HG02885 (cell line): ENCODE data around the gene ARHGAP42.

ENCODE experiments used
- ATAC-seq: cut with Tn5 transposase; IDR thresholded peaks from one replicate; pipeline ENCODE4 v1.9.1; 2021; ENCODE audit warnings: mild to moderate bottlenecking; ENCODE audit not compliant: unreplicated experiment, poor library complexity

ARHGAP42 gene

DNA sequence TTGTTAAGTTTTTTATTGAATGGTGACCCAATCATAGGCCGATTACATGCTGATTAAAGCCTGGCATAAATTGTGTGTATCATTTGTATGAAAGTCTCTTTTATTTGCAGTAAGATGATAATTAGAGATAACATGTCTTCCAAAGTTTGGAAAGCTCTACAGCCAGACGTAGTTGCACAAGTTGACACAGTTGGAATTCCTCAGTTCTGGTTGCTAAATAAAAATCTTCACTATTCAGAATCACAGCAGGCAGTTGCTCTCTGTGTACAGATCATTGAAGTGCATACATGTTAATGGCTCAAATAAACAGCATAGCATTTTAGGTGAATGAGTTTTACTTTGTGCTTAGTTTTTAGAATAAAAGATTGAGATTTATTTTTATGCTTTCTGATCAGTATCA lies 69.5 kb downstream of the ARHGAP42 start:
- ATAC-seq: no peak

DNA sequence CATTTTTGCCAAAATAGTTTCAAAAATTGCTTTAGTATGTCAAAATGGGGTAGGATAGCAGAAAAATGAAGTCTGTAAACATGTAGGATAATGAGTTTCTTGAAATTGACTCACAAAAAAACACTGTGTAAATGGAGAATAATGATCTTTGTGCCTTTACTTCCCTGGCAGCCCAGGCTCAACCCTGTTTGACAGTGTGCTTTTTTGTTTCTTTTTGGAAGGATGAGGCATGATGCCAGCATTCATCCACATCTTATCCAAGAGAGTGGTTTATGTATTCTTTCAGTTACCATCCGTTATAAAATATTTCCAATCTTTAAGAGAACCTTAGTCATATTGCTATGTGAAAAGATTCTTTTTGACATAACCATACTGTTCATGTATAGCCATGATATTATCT lies 70.6 kb downstream of the ARHGAP42 start:
- no peak for ATAC-seq

DNA sequence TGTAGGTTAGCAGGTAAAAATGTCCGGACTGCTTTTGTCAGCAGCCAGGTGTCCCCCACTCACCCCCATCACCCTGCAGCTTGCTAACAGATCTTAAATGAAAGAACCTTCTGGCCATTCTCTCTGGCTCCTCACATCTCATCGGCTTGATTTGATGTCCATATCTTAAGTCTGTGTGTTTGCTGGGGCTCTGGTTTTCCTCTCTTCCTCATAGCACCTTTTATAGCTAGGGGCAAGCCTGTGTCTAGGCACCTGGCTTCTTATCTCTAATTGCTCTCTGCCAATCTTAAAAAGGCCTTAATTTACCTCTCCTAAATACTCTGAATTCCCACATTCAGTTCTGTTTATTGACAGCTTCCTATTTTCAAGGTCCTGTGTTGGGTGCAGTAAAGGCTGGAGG lies 72.0 kb downstream of the ARHGAP42 start:
- no peak for ATAC-seq

DNA sequence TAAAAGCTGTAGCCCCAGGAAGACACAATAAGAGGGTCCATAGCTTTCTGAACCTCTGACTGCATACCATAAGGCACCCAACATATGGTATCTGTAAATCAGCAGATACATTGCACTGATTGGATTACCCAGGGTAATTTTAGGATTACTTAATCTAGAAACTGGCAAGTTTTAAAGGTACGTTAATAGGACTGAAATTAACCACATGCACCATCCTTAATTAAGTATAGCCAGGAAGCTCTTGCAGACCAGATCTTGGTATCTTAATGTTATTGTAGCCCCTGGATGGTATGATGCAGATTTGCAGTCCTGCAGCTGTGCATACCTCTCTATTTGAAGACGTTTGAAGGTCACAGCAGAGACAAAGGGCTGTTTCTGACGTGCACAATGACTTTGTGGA lies 72.8 kb downstream of the ARHGAP42 start:
- ATAC-seq: no peak

DNA sequence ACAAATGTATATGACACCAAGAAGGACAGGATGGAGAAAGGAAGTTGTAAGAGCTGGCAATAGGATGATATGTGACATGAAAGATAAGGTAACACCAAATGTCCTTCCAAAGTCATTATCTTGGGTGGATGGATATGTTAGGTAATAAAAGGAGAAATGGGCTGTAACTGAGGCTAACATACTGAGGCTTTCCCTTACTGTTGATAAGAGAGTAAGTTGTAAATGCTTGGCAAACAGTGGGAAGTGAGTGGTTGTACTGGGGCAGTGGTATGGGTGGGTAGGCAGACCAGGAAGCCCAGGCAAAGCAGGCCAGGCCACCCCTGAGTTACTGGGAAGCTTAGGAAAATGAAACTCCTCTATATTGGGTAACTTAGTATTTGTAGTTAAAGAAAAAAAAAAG lies 73.7 kb downstream of the ARHGAP42 start:
- no peak for ATAC-seq

DNA sequence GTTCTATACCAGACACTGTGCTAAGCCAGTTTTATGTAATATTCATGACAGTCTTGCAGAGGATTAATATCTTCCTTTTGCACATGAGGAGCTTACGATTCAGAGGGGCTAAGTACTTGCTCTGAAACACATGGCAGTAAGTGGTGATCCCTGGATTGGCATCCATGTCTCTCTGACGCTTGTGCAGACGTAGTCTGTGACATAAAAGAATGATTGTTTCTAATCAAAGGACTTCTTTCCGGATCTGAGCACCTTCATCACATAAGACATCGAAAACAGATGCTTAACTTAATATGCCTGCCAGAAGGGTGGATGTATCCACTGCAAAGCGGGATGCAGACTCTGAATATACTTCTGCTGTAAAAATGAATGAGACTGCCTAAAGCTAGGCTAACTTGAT lies 74.8 kb downstream of the ARHGAP42 start:
- no peak for ATAC-seq

DNA sequence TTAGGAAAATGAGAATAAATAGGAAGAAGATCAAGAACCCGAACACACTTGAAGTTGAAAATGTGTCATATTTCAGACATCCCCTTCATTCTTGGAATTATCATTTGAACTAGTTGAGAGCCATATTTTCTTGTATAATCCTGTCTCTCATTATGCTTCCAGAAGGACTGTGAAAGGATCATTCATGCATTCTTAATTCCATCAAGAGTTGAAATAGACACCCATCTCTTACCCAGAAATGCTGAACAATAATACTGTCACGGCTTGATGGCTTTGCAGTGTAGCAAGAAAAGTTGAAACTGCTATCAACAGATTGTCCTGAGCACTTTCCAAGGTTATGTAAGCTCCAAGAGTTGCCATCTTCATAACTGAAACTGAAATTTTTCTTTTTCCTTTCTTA lies 79.7 kb downstream of the ARHGAP42 start:
- ATAC-seq: no peak

DNA sequence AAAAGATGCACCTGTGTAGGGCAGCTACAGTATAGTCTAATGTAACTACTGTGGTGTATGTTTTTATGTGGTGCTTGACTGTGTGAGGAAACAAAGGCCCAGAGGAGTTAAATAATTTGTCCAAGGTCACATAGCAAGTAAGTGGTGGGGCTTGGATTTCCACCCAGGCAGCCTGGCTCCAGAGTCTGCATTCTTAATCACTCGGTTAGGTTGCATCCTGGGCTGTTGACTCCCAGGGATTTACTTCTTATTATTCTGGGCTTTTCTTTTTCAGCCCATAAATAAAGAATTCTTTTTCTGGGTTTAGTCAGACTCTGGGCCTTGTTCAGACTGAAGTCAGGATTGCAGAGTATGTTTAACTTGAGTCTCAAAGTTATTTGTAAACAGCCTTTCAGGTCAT lies 82.1 kb downstream of the ARHGAP42 start:
- ATAC-seq: no peak

DNA sequence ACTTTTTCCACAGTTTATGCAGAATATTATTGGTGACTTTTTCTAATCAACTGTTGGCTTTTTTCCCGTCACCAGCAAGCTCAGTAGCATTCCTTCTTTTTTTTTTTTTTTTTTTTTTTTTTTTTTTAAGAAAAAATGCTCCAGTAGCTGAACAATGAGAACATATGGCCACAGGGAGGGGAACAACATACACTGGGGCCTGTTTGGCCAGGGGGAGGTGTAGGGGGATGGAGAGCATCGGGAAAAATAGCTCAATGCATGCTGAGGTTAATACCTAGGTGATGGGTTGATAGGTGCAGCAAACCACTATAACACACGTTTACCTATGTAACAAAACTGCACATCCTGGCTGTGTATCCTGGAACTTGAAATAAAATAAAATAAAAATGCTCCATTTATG lies 82.5 kb downstream of the ARHGAP42 start:
- ATAC-seq: no peak

DNA sequence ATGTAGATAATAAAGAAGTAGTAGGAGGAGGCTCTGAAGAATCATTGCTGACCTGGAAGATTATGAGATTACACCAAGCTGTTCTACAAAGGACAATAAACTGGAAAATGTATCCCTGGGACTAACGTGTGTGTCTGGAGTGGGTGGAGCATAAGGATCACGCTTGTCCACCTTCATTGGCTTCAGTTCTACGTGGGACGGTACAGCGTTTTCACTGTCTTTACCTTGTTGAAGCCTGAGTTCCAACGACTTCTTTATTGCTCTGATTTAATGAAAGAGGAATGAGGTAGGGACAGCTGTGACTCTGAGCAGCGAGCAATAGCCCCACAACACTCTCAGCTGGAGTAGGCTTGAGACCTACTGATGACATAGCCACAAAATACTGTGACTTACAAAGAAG lies 87.0 kb downstream of the ARHGAP42 start:
- no peak for ATAC-seq

DNA sequence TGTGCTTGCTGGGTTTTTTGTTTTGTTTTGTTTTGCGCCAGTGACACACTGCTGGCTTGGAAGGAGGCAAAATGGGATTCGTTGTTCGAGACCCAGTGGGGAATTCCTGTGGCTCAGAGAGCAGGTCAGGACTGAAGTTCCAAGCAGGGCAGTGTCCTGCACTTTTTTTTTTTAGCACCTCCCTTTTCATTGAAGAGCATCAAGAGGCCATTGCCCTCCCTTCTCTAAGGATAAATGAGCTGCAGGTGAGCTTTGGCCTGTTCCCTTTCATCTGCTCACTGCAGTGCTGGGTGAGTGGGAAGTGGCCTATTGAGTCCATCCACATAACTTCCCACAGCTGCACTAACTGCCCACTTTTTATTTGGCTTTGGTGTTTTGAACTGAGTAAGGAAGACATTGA lies 87.8 kb downstream of the ARHGAP42 start:
- no peak for ATAC-seq

DNA sequence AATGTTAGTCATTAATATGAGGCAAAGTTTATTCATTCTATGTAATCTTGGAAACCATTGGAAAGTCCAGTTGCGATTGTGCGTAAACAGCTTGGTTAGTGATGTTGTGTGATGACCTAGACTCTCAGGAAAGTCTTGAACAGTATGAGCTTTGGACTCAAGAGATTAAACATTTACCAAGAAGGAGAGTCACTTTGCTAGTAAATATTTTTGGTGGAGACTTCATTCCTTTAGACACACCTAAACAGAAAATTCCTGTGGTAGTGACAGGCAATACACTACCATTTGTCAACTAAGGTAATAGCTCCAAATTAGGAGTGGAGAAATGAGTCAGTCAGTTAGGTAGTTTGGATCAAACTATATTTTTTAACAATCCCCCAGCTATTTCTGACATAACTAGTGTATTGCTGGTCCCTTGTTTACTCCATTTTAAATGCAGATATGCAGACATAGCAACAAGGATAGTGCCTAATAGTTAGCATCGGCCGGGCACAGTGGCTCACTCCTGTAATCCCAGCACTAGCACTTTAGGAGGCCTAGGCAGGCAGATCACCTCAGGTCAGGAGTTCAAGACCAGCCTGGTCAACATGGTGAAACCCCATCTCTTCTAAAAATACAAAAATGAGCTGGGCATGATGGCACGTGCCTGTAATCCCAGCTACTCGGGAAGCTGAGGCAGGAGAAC lies 89.3 kb downstream of the ARHGAP42 start:
- no peak for ATAC-seq

DNA sequence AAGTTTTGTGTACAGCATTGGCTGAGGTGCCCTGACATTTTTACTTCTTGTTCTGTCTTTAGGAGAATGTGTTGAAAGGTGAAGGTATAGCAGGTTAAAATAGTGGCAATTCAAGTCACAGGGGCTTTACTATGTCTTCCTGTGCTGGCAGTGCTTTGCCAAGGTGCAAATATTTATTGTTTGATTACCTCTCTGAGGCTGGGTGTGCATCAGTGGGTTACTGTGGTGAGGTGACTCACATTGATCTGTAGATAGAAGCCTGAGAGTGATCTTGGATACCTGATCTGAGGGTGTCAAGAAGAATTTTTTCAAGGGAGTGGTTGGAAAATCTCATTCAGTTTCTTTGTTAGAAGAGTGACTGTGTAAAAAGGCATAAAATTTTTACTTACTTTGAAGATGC lies 90.0 kb downstream of the ARHGAP42 start:
- ATAC-seq: no peak

DNA sequence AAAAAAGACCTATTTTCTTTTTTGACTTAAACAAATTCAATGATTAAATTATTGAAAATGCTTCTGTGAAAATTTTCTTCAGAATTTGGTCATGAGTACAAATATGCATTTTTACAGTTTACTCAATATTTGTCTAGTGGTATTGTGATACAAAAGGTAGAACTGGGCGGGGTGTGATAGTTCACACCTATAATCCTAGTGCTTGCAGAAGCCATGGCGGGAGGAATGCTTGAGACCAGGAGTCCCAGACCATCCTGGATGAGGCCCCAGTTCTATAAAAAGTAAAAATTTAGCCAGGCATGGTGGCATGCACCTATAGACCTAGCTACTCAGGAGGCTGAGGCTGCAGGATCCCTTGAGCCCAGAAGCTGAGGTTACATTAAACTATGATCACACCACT lies 90.6 kb downstream of the ARHGAP42 start:
- ATAC-seq: no peak

DNA sequence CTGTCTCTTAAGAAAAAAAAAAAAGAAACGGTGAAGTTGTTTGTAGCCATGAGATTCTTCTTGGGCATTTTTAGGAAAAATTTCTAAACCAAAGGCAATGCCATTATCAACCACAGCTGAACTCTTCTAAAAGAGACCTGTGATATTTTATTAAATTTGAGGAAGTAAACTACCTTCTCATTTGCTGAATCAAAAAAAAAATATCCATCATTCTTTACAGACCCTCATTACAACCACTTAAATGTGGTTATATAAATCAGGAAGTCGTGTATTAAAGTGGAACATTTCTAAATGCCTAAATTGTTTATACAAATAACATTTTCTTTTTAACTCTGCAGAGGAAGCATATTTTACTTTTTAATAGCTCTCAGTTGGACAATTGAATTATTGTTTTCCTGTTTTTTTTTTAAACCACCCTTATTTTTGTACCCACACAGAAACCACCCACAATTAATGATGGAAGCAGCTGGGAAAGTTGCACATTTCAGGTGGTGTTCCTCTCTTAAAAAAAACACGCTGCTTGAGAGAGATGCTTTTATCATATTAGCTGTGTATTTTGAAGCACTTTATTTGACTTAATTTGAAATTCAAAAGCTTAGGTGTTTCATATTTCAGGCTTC lies 91.2 kb downstream of the ARHGAP42 start:
- no peak for ATAC-seq

DNA sequence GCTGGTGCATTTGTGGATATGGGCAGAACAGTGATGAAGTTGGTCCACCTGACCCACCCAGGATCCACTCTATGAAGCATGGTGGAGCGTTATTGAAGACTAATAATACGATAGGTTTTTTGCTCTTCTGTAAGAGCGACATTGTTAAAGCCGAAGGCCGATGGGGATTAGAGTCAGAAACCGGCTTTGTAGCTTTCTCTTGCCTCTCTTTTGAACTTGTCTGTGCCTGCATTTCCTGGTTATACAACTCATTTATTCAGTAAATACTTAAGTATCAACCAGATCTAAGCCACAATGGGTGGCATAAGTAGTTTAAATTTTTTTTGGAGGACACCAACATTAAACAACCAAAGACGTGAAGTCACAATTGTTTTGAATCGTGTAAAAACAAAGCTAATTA lies 93.4 kb downstream of the ARHGAP42 start:
- ATAC-seq: no peak

DNA sequence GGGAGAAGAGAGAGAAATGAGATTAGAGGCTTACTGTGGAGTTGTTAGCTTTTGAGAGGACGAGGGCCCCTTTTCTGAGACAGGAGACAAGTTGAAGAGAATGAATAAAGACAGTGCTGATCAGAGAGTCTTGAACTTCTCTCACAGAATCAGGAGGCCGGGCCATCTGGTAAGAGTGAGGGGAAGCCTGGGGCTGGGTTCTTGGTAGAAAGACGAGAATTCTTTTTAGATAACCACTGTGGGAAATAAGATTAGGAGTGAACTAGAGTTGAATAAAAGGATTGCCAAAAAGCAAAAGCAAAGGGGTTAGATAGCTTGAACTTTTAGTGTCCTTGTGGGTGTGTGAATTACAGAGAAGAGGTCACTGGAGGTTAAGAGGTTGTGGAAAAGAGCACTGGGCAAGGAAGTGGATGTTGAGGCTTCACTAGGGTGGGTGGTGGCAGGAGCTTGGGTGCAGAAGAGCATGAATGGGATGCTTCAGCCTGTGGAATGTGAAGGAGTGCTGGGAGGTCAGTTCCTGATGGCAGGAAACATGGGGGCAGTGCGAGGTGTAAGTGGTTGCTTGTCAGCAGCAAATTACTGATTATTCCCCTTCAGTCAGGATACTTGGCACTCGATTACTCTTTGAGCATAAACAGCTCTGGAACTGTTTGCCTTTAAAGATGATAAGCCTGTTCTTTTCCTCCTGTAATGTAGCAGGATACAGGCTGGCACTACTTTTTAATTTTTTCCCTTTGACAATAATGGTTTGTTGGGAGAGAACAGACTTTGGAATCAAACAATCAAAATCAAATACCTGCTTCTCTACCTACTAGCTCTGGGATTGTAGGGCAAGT lies 98.3 kb downstream of the ARHGAP42 start:
- ATAC-seq: no peak

DNA sequence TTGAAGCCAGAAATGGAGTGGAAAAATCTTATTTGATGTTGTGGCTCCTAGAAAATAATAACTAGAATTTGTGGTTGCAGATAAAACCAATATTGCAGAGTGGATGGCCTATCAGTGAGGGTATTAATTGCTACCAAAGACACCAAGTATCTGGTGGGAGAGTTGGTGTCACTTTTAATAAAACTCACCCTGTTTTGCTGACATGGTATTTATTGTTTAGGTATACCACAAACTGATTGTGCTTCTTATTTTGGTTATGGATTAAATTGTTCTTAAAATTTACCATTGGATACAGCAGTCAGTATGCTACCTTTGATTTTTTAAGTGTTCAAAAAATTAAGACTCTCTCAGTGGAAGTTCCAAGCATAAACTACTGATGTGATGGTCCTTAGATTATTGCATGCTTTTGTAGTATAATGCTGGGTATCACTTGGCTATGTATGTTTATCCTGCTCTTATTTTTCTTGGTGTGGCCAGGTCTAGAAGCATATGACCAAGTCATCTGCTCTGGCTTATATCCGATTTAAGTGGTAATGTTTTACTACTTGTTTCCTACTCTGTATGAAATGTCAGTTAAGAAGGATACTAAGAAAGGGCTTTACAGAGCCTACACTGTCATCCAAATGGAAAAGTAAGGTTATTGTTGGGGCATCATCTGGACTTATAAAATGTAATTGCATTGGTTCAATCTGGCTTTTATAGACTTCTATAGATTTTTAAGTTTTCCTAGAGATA lies 101.6 kb downstream of the ARHGAP42 start:
- no peak for ATAC-seq

DNA sequence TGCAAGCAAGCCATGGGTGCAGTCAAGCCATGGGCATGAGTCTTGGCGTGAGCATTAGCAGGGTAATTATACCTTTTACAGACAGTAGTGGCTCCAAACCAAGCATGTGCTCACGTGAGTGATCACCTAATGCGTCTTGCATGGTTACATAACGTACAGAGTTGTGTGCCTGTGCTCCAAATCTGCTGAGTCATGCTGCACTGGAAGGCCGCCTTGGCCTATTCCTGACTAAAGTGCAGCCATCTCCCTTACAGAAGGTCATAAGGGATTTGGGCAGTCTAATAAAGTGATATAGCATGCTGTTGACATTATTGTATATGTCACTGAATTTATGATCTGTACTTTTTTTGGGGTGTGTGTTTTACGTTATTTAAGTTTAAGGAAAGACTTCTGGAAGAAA lies 102.4 kb downstream of the ARHGAP42 start:
- ATAC-seq: no peak

DNA sequence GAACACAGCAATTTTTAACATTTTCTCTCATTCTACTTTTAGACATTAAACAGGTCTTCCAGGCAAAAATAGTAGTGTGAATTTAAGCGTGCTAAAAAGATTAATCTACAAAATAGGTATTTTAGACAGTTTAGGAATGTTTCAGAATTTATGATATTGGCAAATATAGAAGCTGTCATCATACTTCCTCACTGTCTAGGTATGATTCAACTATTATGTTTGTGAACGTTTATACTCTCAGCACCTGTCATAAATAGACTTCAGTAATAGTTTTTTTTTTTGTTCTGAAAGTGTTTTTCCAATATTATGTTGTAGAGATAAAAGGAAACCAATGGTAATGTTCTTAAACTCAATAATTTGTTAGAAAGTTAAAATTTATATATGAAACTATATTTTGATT lies 103.0 kb downstream of the ARHGAP42 start:
- no peak for ATAC-seq

DNA sequence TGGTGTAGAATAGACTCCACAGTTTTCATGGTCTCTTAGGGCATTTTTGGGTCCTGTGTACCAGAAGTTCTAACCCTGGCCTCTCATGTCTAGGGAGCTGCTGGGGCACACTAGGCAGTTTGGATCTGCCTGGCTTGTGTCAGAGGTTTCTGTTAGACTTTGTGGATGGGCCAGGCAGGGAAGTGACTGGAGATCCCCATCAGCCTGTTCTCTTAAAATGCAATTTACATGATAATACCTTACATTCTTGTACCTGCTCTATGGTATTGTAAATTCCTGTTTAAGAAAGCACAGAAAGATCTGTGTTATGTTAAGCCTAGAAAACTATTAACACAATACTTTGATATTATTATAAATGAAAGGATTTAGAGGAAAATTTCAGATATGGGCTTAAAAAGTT lies 104.0 kb downstream of the ARHGAP42 start:
- no peak for ATAC-seq
